SU-DHL-6 (cell line): Measurements from ENCODE around the gene BDNF.

Source experiments
- H2AFZ ChIP-seq: fragments of 200-600 bp; sonication (generic); 2 replicates; pipeline ENCODE4 v1.6.1; 2014; ENCODE audit warnings: low read depth, mild to moderate bottlenecking, moderate library complexity, mixed read lengths, antibody characterized with exemption, low read length; ENCODE audit not compliant: severe bottlenecking
- H3F3A ChIP-seq: fragments of 200-600 bp; shearing (Covaris generic); 2 replicates; pipeline ENCODE4 v1.6.0; 2016; ENCODE audit warnings: antibody characterized with exemption, mild to moderate bottlenecking; ENCODE audit not compliant: insufficient read depth
- H3K27ac ChIP-seq: fragments of 200-600 bp; sonication (generic); 2 replicates; pipeline ENCODE4 v1.5.1; 2016; ENCODE audit warnings: low read depth, mild to moderate bottlenecking, low read length, moderate library complexity, mixed read lengths
- H3K27me3 ChIP-seq: fragments of 200-600 bp; sonication (generic), shearing (Covaris generic); 2 replicates; pipeline ENCODE4 v1.6.0; 2014; ENCODE audit warnings: mild to moderate bottlenecking, low read length
- H3K36me3 ChIP-seq: fragments of 200-600 bp; sonication (generic); 2 replicates; pipeline ENCODE4 v1.6.1; 2014; ENCODE audit warnings: mild to moderate bottlenecking, low read length, mixed read lengths
- H3K4me2 ChIP-seq: fragments of 300-600, 200-600 bp; shearing (Covaris generic), sonication (generic); 2 replicates; pipeline ENCODE4 v1.6.0; 2014; ENCODE audit warnings: low read length, low read depth, mild to moderate bottlenecking; ENCODE audit not compliant: poor library complexity, severe bottlenecking
- H3K4me3 ChIP-seq: fragments of 200-600 bp; sonication (generic); 2 replicates; pipeline ENCODE4 v1.5.1; 2014; ENCODE audit warnings: antibody characterized with exemption, low read length, mild to moderate bottlenecking, mixed read lengths; ENCODE audit not compliant: insufficient read depth, poor library complexity, severe bottlenecking
- H3K79me2 ChIP-seq: fragments of 200-600 bp; sonication (generic); 2 replicates; pipeline ENCODE4 v1.6.1; 2014; ENCODE audit warnings: mild to moderate bottlenecking, low read length, moderate library complexity; ENCODE audit not compliant: insufficient read depth
- H3K9ac ChIP-seq: fragments of 200-600 bp; sonication (generic); 2 replicates; pipeline ENCODE4 v1.7.0; 2014; ENCODE audit warnings: mild to moderate bottlenecking, low read length
- H3K9me2 ChIP-seq: fragments of 200-600 bp; sonication (generic); replicated peaks from 2 replicates; pipeline ENCODE4 v1.6.1; 2014; ENCODE audit warnings: low read length; ENCODE audit not compliant: insufficient read depth
- H3K9me3 ChIP-seq: fragments of 200-600 bp; sonication (generic); 2 replicates; pipeline ENCODE4 v1.6.1; 2014; ENCODE audit warnings: low read length, mixed read lengths; ENCODE audit not compliant: insufficient read depth
- H4K20me1 ChIP-seq: fragments of 200-600 bp; sonication (generic); 2 replicates; pipeline ENCODE4 v1.6.1; 2014; ENCODE audit warnings: low read depth, mild to moderate bottlenecking, antibody characterized with exemption, low read length, moderate library complexity, mixed read lengths
- CTCF ChIP-seq: fragments of 200-600 bp; sonication (generic); IDR thresholded peaks from one replicate; pipeline ENCODE4 v1.5.1; 2017; ENCODE audit warnings: antibody characterized with exemption, mild to moderate bottlenecking, low read length, moderate library complexity; ENCODE audit not compliant: insufficient read depth, poor library complexity, severe bottlenecking
- EZH2phosphoT487 ChIP-seq: fragments of 200-600 bp; sonication (generic), shearing (Covaris generic); conservative IDR thresholded peaks from 2 replicates; pipeline ENCODE4 v1.6.1; 2018; ENCODE audit warnings: mild to moderate bottlenecking, antibody characterized with exemption, low read length, moderate library complexity, mixed read lengths

BDNF gene

GRCh38 chr11:27660171-27660570, 40.1 kb downstream of the BDNF start:
- Histone ChIP-seq H3K27ac (no peak overlapping the region), H3K9ac (no peak overlapping the region), H3K27me3 (no peaks in the 10 kb centered on the region), H3K4me2 (no peak overlapping the region), H4K20me1 (no peaks in the 10 kb centered on the region), H3K4me3 (no peak overlapping the region), H3K79me2 (no peaks in the 10 kb centered on the region), H2AFZ (no peak overlapping the region), H3K36me3 (no peaks in the 10 kb centered on the region), H3K9me2 (no peaks in the 10 kb centered on the region), H3K9me3 (no peaks in the 10 kb centered on the region), H3F3A (no peaks in the 10 kb centered on the region)
- TF ChIP-seq CTCF (no peak), EZH2phosphoT487 (no peak)

DNA sequence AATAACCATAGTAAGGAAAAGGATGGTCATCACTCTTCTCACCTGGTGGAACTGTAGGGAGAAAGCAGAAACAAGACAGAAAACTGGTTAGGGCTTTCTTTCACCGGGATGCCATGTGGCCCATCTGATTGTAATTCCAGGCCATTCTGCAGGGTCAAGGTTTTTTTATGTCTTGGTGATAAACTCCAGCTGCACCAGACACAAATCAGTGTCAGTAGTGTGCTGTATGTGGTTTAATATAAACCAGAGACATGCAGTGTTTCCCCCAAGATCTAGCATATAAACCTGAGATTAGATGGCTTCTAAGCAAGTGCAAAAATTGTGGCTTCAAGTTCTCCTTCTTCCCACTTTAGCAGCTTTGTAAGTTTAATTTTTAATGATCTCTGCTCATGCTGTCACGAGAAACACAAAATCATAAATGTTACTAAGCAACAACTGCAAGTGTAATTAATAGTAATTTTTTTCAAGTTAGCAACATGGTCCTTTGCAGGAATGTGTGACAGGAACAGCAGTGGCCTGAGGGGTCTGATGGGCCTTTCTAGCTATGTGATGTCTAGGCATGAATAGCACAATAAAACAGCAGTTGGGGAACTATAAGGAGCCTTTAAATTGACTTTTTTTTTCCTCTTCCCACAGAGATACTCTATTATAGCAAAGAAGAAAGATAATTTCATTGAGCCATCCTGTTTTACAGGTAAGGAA, 41.6 kb downstream of the BDNF start:
- Histone ChIP-seq H4K20me1 (no peaks in the 10 kb centered on the region), H2AFZ (no peak overlapping the region), H3K4me3 (no peak overlapping the region), H3K36me3 (no peaks in the 10 kb centered on the region), H3K9me2 (no peaks in the 10 kb centered on the region), H3K27me3 (no peaks in the 10 kb centered on the region), H3K9ac (no peak overlapping the region), H3F3A (no peaks in the 10 kb centered on the region), H3K4me2 (no peak overlapping the region), H3K27ac (no peak overlapping the region), H3K9me3 (no peaks in the 10 kb centered on the region), H3K79me2 (no peaks in the 10 kb centered on the region)
- TF ChIP-seq CTCF (no peak), EZH2phosphoT487 (no peak)

- no peak overlapping the region for H3K4me2 ChIP-seq
- H2AFZ ChIP-seq = no peak overlapping the region
- no peaks in the 10 kb centered on the region for H3K27me3 ChIP-seq
- H3K4me3 ChIP-seq = no peak overlapping the region
- no peak overlapping the region for H3K9ac ChIP-seq
- H3K27ac ChIP-seq = no peak overlapping the region
- no peaks in the 10 kb centered on the region for H3K9me2 ChIP-seq
- no peaks in the 10 kb centered on the region for H3K36me3 ChIP-seq
- TF ChIP-seq EZH2phosphoT487 (no peak), CTCF (no peak)
- H3K79me2 ChIP-seq = no peaks in the 10 kb centered on the region
- no peaks in the 10 kb centered on the region for H3K9me3 ChIP-seq
- no peaks in the 10 kb centered on the region for H4K20me1 ChIP-seq
- H3F3A ChIP-seq = no peaks in the 10 kb centered on the region
Observed at GRCh38 chr11:27656806-27657483, 43.3 kb downstream of the BDNF start.
